DND-41 (cell line): ENCODE results near the gene RFX5.

Experiments used
- CTCF ChIP-seq: IDR thresholded peaks from 2 replicates; pipeline ENCODE4 v1.5.1; 2012; ENCODE audit warnings: borderline replicate concordance, low read length, moderate library complexity, mild to moderate bottlenecking; ENCODE audit not compliant: poor library complexity, severe bottlenecking; ENCODE audit errors: extremely low read depth
- EZH2 ChIP-seq: IDR thresholded peaks from 3 replicates; pipeline ENCODE4 v1.6.1; 2012; ENCODE audit warnings: borderline replicate concordance, low read depth, mild to moderate bottlenecking, moderate library complexity, low read length, inconsistent platforms; ENCODE audit not compliant: severe bottlenecking

- TF ChIP-seq CTCF = no peak
- TF ChIP-seq EZH2 = no peak
Observed at GRCh38 chr1:151324390-151324930, 22.6 kb downstream of the RFX5 start.
